HCT116 (cell line): ENCODE data around the gene MCRIP2. TPM values are rescaled to one million over a fixed set of nuclear protein-coding genes. Genes with fewer than 3 reads are reported as not detected.

ENCODE experiments used
- ATAC-seq: fragments of 200-7000 bp; cut with Tn5 transposase; 2 replicates; pipeline ENCODE4 v1.9.1; 2020; ENCODE audit warnings: mild to moderate bottlenecking, moderate library complexity
- BruUV-seq: library from RNA; stranded (reverse); fragments of 400-500 nt; replicated peaks from 2 replicates; lab custom pipeline; 2021; lab: Mats Ljungman, UMichigan
- CTCF ChIA-PET: fragments of 300-600 bp; sonication (Branson Sonifier 250); formaldehyde crosslinking; loops from one replicate; lab custom pipeline; 2021; ENCODE audit warnings: antibody characterized with exemption; lab: Charles Lee
- POLR2A ChIA-PET: fragments of 300-600, 350-600 bp; sonication (Branson Sonifier 250); formaldehyde crosslinking; loops from one replicate; lab custom pipeline; 2021; ENCODE audit warnings: antibody characterized with exemption; lab: Charles Lee
- RAD21 ChIA-PET, 2 experiments: fragments of 300-600 bp; sonication (Branson Sonifier 250); formaldehyde crosslinking; loops; one replicate each; lab custom pipeline; 2023; ENCODE audit warnings: low total read pairs in 2 of 2; ENCODE audit not compliant: uncharacterized antibody in 2 of 2, unreplicated experiment in 2 of 2, low non-redundant PET in 1 of 2; lab: Charles Lee
- DNase-seq: peaks from one replicate; pipeline ENCODE4 v3.0.0-alpha.2; 2010; ENCODE audit warnings: low read depth, low spot score
- H2AFZ ChIP-seq: fragments of 200-600 bp; shearing (Covaris generic), sonication (generic); 2 replicates; pipeline ENCODE4 v1.6.1; 2017; ENCODE audit warnings: low read depth, mixed run types, mixed read lengths, antibody characterized with exemption, low read length; ENCODE audit not compliant: poor library complexity, severe bottlenecking
- H3K27ac ChIP-seq: 2 replicates; pipeline ENCODE4 v1.5.1; 2012; ENCODE audit warnings: low read depth, low read length
- H3K27me3 ChIP-seq: fragments of 200-600 bp; sonication (generic); 2 replicates; pipeline ENCODE4 v1.6.1; 2016; ENCODE audit warnings: mixed run types, low read length, mixed read lengths; ENCODE audit not compliant: insufficient read depth
- H3K36me3 ChIP-seq, 2 experiments: fragments of 200-500 bp in 1 of 2; fragments of 200-600 bp in 1 of 2; sonication (Bioruptor generic) in 1 of 2; sonication (generic) in 1 of 2; 2 replicates each; pipeline versions ENCODE4 v1.5.1 to v1.6.1; 2014 to 2016; ENCODE audit warnings: low read length in 2 of 2, inconsistent platforms in 1 of 2, mixed read lengths in 1 of 2, mixed run types in 1 of 2; ENCODE audit not compliant: insufficient read depth in 2 of 2, control insufficient read depth in 1 of 2
- H3K4me1 ChIP-seq, 2 experiments: fragments of 200-600 bp in 1 of 2; sonication (generic) in 1 of 2; 2 replicates each; pipeline versions ENCODE4 v1.5.1 to v1.6.1; 2012 to 2017; ENCODE audit warnings: low read length in 2 of 2, inconsistent platforms in 1 of 2, mild to moderate bottlenecking in 1 of 2, mixed read lengths in 1 of 2, mixed run types in 1 of 2, moderate library complexity in 1 of 2; ENCODE audit not compliant: insufficient read depth in 2 of 2, control insufficient read depth in 1 of 2
- H3K4me2 ChIP-seq: fragments of 200-600 bp; sonication (generic); 2 replicates; pipeline ENCODE4 v1.6.1; 2017; ENCODE audit warnings: mixed run types, low read length, mixed read lengths
- H3K4me3 ChIP-seq, 2 experiments: fragments of 200-600 bp in 1 of 2; sonication (generic) in 1 of 2; replicated peaks in 1 of 2; 2 replicates each; pipeline ENCODE4 v1.5.1; 2011 to 2016; ENCODE audit warnings: low read length in 2 of 2, control low read depth in 1 of 2, low read depth in 1 of 2, mild to moderate bottlenecking in 1 of 2, mixed read lengths in 1 of 2, mixed run types in 1 of 2
- H3K79me2 ChIP-seq: fragments of 200-600 bp; sonication (generic); 2 replicates; pipeline ENCODE4 v1.6.1; 2017; ENCODE audit warnings: mild to moderate bottlenecking, mixed run types, low read length, moderate library complexity, mixed read lengths; ENCODE audit not compliant: insufficient read depth
- H3K9ac ChIP-seq: fragments of 200-600 bp; sonication (generic); 2 replicates; pipeline ENCODE4 v1.6.1; 2016; ENCODE audit warnings: low read length, mixed read lengths
- H3K9me2 ChIP-seq: fragments of 200-600 bp; sonication (generic), shearing (Covaris generic); 2 replicates; pipeline ENCODE4 v1.6.1; 2017; ENCODE audit warnings: mixed run types, mild to moderate bottlenecking, moderate library complexity; ENCODE audit not compliant: insufficient read depth
- H3K9me3 ChIP-seq, 2 experiments: fragments of 200-500 bp in 1 of 2; fragments of 200-600 bp in 1 of 2; sonication (Bioruptor generic) in 1 of 2; sonication (generic) in 1 of 2; 2 replicates each; pipeline ENCODE4 v1.6.1; 2014 to 2017; ENCODE audit warnings: low read length in 2 of 2, mixed read lengths in 2 of 2, inconsistent platforms in 1 of 2, low read depth in 1 of 2, mild to moderate bottlenecking in 1 of 2, mixed run types in 1 of 2, moderate library complexity in 1 of 2; ENCODE audit not compliant: control insufficient read depth in 1 of 2, insufficient read depth in 1 of 2
- H4K20me1 ChIP-seq: fragments of 200-600 bp; sonication (generic), shearing (Covaris generic); 2 replicates; pipeline ENCODE4 v1.6.1; 2017; ENCODE audit warnings: mixed run types, mild to moderate bottlenecking, moderate library complexity; ENCODE audit not compliant: insufficient read depth
- CBX3 ChIP-seq: IDR thresholded peaks from 2 replicates; pipeline ENCODE4 v1.6.1; 2012; ENCODE audit warnings: low read depth
- CEBPB ChIP-seq: IDR thresholded peaks from 2 replicates; pipeline ENCODE4 v1.6.1; 2012; ENCODE audit warnings: low read depth
- JUND ChIP-seq: IDR thresholded peaks from 2 replicates; pipeline ENCODE4 v1.6.1; 2012
- POLR2A ChIP-seq: IDR thresholded peaks from 2 replicates; pipeline ENCODE4 v1.7.0; 2011; ENCODE audit warnings: borderline replicate concordance; ENCODE audit not compliant: insufficient read depth, insufficient read length; ENCODE audit errors: extremely low read depth
- POLR2AphosphoS5 ChIP-seq: IDR thresholded peaks from 2 replicates; pipeline ENCODE4 v1.6.1; 2011; ENCODE audit warnings: mild to moderate bottlenecking, low read depth, low read length, moderate library complexity
- SIN3A ChIP-seq: IDR thresholded peaks from 2 replicates; pipeline ENCODE4 v1.6.1; 2012; ENCODE audit warnings: low read depth
- SRF ChIP-seq: IDR thresholded peaks from 2 replicates; pipeline ENCODE4 v1.6.1; 2012; ENCODE audit warnings: low read depth
- ZFX ChIP-seq: fragments of 450-650 bp; IDR thresholded peaks from 2 replicates; pipeline ENCODE4 v1.6.1; 2017
- intact Hi-C: fragments of 100-400 bp; cut with micrococcal nuclease; formaldehyde crosslinking; loops from 2 replicates; pipeline ENCODE4 v1.10.0; 2022
- total RNA-seq: library from RNA; stranded (reverse); gene quantifications from one replicate; pipeline ENCODE4 v1.2.1, GENCODE V29; 2021; ENCODE audit not compliant: unreplicated experiment
- TF ChIP-seq, protein P1 (sequence below), 3 experiments: fragments of 200-600 bp in 1 of 3; sonication (generic) in 1 of 3; IDR thresholded peaks in 2 of 3; conservative IDR thresholded peaks in 1 of 3; 2 replicates each; pipeline ENCODE4 v1.5.1; 2012 to 2017; ENCODE audit warnings: low read depth in 2 of 3, low read length in 2 of 3, antibody characterized with exemption in 1 of 3, borderline replicate concordance in 1 of 3, control low read depth in 1 of 3, mild to moderate bottlenecking in 1 of 3, mixed read lengths in 1 of 3, mixed run types in 1 of 3, moderate library complexity in 1 of 3; ENCODE audit not compliant: insufficient read depth in 1 of 3
- TF ChIP-seq, protein P2 (sequence below): IDR thresholded peaks from 2 replicates; pipeline ENCODE4 v1.6.1; 2012

Gene MCRIP2
- total RNA-seq, 1 experiment from 2014 or later: 34.9 TPM

DNA sequence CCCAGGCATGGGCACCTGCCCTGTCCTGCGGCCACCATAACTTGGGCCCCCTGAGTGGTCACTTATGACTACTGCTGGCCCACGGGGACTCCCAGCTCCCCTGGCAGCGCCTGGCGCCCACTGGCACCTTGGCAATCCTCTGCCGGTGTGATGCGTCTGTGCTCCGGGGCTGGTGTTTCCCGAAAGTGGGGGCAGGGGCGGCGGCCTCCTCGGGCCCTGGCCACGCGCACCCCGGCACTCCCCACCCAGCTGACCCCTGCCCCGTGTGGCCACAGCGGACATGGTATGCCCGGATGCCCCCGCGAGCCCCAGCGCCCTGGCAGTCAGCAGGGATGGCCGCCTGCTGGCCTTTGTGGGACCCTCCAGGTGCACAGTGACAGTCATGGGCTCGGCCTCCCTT is 15.9 kb downstream of the MCRIP2 start:
- Histone ChIP-seq H3K9me2 (no peaks in the 10 kb centered on the region), H2AFZ (no peak overlapping the region), H3K9me3 (no peaks in the 10 kb centered on the region), H3K4me3 (no peak overlapping the region), H4K20me1 (no peaks in the 10 kb centered on the region), H3K27ac (no peak overlapping the region), H3K36me3 (no peaks in the 10 kb centered on the region), H3K4me1 (peaks cover 3 to 9% of the 10 kb centered on the region in 2 experiments; a peak in 2 of 4 replicates), H3K9ac (no peak overlapping the region), H3K79me2 (no peaks in the 10 kb centered on the region), H3K27me3 (no peaks in the 10 kb centered on the region), H3K4me2 (no peak overlapping the region)
- ChIA-PET RAD21 (no interaction called here), POLR2A (no interaction called here), CTCF (no interaction called here)
- intact Hi-C loops: no loop called here
- ATAC-seq (no peak), DNase-seq (no peak)
- TF ChIP-seq ZFX (no peak), CEBPB (no peak), SIN3A (no peak), POLR2AphosphoS5 (no peak), CBX3 (no peak), SRF (no peak), JUND (no peak), POLR2A (no peak)
- TF ChIP-seq, protein P1, sequence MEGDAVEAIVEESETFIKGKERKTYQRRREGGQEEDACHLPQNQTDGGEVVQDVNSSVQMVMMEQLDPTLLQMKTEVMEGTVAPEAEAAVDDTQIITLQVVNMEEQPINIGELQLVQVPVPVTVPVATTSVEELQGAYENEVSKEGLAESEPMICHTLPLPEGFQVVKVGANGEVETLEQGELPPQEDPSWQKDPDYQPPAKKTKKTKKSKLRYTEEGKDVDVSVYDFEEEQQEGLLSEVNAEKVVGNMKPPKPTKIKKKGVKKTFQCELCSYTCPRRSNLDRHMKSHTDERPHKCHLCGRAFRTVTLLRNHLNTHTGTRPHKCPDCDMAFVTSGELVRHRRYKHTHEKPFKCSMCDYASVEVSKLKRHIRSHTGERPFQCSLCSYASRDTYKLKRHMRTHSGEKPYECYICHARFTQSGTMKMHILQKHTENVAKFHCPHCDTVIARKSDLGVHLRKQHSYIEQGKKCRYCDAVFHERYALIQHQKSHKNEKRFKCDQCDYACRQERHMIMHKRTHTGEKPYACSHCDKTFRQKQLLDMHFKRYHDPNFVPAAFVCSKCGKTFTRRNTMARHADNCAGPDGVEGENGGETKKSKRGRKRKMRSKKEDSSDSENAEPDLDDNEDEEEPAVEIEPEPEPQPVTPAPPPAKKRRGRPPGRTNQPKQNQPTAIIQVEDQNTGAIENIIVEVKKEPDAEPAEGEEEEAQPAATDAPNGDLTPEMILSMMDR (IDR thresholded peaks at IDR 0.05 in 2 of 3, conservative IDR thresholded peaks at IDR 0.05 in 1 of 3; ENCODE audit: borderline replicate concordance in 1 of 3, insufficient read depth in 1 of 3, low read depth in 2 of 3, low read length in 2 of 3): no peak
- TF ChIP-seq, protein P2, sequence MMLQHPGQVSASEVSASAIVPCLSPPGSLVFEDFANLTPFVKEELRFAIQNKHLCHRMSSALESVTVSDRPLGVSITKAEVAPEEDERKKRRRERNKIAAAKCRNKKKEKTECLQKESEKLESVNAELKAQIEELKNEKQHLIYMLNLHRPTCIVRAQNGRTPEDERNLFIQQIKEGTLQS: no peak
- no TSS peak for BruUV-seq
